ENCODE data around the gene RBM25.
A peak's percentile ranks its signal among the peaks of the same experiment; 100 is the strongest.
"Not testable (repeated sequence)": the region's sequence is repeated elsewhere in the genome, so short reads cannot be mapped to it uniquely, and the experiment has no call there.

Gene RBM25

GRCh38 chr14:73026845-73027542 lies 31.3 kb upstream of the RBM25 start, which contains the start of gene ZFYVE1:
Gene ZFYVE1, minus strand, starts transcription at chr14:73027106. Its CDS starts 2,598 bp downstream, at chr14:73024508.
- Histone ChIP-seq H3K9me3 (replicated peaks in 1 of 11) (no peaks in the 10 kb centered on the region), H3K27me3 (no peaks in the 10 kb centered on the region)

GRCh38 chr14:73027546-73027945 lies 30.8 kb upstream of the RBM25 start:
- Histone ChIP-seq H4K20me1 (peaks cover 0 to 32% (median 11%) of the 10 kb centered on the region in 11 experiments; a peak in 12 of 22 replicates), H3K9ac (no peak overlapping the region; a peak in 1 of 22 replicates), H3K27ac (peak overlapping the region in 3 of 11 experiments; percentile 6 to 86 (median 24); a peak in 1 of 22 replicates), H3K4me3 (peak overlapping the region; percentile 40 to 88 (median 75); a peak in 17 of 20 replicates), H3K4me2 (peak overlapping the region; percentile 56 to 77 (median 66)), H3K36me3 (peaks cover 14 to 19% (median 17%) of the 10 kb centered on the region in 11 experiments), H3K9me3 (replicated peaks in 1 of 11) (no peaks in the 10 kb centered on the region), H3K27me3 (no peaks in the 10 kb centered on the region), H3K4me1 (peaks cover 26 to 40% (median 36%) of the 10 kb centered on the region in 10 experiments)
- TF ChIP-seq Cebpa-rat (IDR thresholded peaks at IDR 0.05) = no peak

More at GRCh38 chr14:73026845-73027542, 31.3 kb upstream of the RBM25 start, which contains the start of gene ZFYVE1:
- no peak for TF ChIP-seq Cebpa-rat (IDR thresholded peaks at IDR 0.05)
- peaks cover 31 to 44% (median 41%) of the 10 kb centered on the region in 10 experiments for H3K4me1 ChIP-seq
- peak within 1 kb of the TSS; percentile 70 to 88 (median 76) for H3K4me3 ChIP-seq
- peak within 1 kb of the TSS; percentile 59 to 88 (median 71) for H3K27ac ChIP-seq
- H3K4me2 ChIP-seq = peak within 1 kb of the TSS; percentile 67 to 97 (median 86)
- peaks cover 19 to 25% (median 23%) of the 10 kb centered on the region in 11 experiments for H3K36me3 ChIP-seq
- peak within 1 kb of the TSS; percentile 79 to 88 (median 85) for H3K9ac ChIP-seq
- peaks cover 0 to 37% (median 15%) of the 10 kb centered on the region in 11 experiments; a peak in 13 of 22 replicates for H4K20me1 ChIP-seq

DNA sequence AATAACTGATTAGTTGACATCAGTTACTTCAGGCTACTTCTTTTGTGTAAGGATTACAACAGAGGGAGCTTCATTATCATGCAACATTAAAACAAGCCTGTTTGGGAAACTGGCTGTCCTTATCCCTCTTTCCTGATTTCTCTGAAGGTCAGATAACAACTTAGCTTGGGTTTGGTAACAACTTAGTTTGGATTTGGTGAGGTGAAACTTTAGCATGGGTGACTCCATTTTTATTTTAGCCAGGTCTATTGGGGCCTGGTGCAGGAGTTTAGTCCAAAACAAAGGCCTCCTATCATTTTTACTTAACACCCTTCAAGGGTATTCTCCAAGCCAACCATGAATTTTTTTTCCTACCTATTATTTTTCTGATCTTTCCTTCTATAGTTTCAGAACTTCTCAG lies 30.4 kb upstream of the RBM25 start:
- H3K9ac ChIP-seq = no peak overlapping the region
- H3K4me1 ChIP-seq = peaks cover 23 to 37% (median 33%) of the 10 kb centered on the region in 10 experiments
- H3K27me3 ChIP-seq = no peaks in the 10 kb centered on the region
- peaks cover 0 to 28% (median 9%) of the 10 kb centered on the region in 11 experiments; a peak in 12 of 22 replicates for H4K20me1 ChIP-seq
- H3K9me3 ChIP-seq (replicated peaks in 1 of 11) = no peaks in the 10 kb centered on the region
- peaks cover 11 to 15% (median 14%) of the 10 kb centered on the region in 11 experiments; a peak in 21 of 22 replicates for H3K36me3 ChIP-seq
- H3K4me2 ChIP-seq = peak overlapping the region in 3 of 11 experiments; percentile 64 to 77 (median 66); a peak in 6 of 22 replicates
- TF ChIP-seq Cebpa-rat (IDR thresholded peaks at IDR 0.05) = no peak
- H3K27ac ChIP-seq = no peak overlapping the region
- H3K4me3 ChIP-seq = no peak overlapping the region

- not testable (repeated sequence) for H3K4me1 ChIP-seq, H3K27ac ChIP-seq, H3K9ac ChIP-seq, H3K4me2 ChIP-seq, H4K20me1 ChIP-seq, H3K27me3 ChIP-seq, H3K36me3 ChIP-seq, H3K4me3 ChIP-seq
- peaks cover 0 to 15% (median 9%) of the 10 kb centered on the region in 11 experiments; a peak in 13 of 22 replicates for H3K9me3 ChIP-seq (replicated peaks in 1 of 11)
Measured at GRCh38 chr14:73036706-73037450, 21.5 kb upstream of the RBM25 start.

- Histone ChIP-seq H3K27me3 (no peaks in the 10 kb centered on the region), H3K4me3 (no peak overlapping the region), H3K4me2 (peak overlapping the region in 1 of 11 experiments; percentile 13; a peak in 1 of 22 replicates), H4K20me1 (no peaks in the 10 kb centered on the region), H3K9me3 (replicated peaks in 1 of 11) (no peaks in the 10 kb centered on the region), H3K27ac (no peak overlapping the region), H3K9ac (no peak overlapping the region), H3K4me1 (peaks cover 0 to 12% (median 0%) of the 10 kb centered on the region in 10 experiments; a peak in 1 of 20 replicates), H3K36me3 (no peaks in the 10 kb centered on the region)
- TF ChIP-seq Cebpa-rat (IDR thresholded peaks at IDR 0.05) = no peak
Measured at GRCh38 chr14:73047808-73048207, 10.5 kb upstream of the RBM25 start.

DNA sequence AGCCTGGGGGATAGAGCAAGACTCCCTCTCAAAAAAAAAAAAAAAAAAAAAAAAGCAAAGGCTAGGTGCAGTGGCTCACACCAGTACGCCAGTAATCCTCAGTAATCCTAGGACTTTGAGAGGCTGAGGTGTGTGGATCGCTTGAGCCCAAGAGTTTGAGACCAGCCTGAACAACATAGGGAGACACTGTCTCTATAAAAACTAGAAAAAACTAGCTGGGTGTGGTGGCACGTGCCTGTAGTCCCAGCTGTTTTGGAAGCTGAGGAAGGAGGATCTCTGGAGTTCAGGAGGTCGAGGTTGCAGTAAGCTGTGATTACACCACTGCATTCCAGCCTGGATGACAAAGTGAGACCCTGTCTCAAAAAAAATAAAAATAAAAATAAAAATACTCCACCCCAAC lies 8.9 kb upstream of the RBM25 start:
- Histone ChIP-seq H3K4me2 (no peak overlapping the region), H3K4me3 (no peak overlapping the region)

DNA sequence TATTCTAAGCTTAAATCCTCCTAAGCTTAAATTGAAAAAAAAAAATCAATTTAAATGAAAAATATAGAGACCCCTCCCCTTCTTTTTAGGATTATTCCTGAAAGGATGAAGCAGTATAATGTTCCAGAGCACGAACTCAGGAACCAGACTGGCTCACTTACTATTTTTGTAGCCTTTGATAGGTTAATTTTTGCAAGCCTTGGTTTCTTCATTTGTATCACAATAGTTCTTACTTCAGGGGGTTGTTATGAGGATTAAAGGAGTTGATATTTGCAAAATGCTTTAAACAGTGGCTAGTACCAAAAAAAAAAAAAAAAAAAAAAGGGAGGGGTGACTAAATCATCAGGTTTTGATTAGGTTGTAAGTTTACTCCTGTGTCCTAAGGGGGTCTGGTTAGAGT lies 3.1 kb upstream of the RBM25 start:
- H3K36me3 ChIP-seq = peaks cover 0 to 6% (median 4%) of the 10 kb centered on the region in 11 experiments; a peak in 7 of 22 replicates
- peaks cover 5 to 16% (median 13%) of the 10 kb centered on the region in 11 experiments; a peak in 21 of 22 replicates for H4K20me1 ChIP-seq
- H3K27me3 ChIP-seq = no peaks in the 10 kb centered on the region
- H3K4me3 ChIP-seq = no peak overlapping the region
- peaks cover 10 to 15% (median 13%) of the 10 kb centered on the region in 10 experiments for H3K4me1 ChIP-seq
- no peak overlapping the region for H3K27ac ChIP-seq
- H3K4me2 ChIP-seq = no peak overlapping the region
- no peak for TF ChIP-seq Cebpa-rat (IDR thresholded peaks at IDR 0.05)
- no peak overlapping the region for H3K9ac ChIP-seq
- no peaks in the 10 kb centered on the region for H3K9me3 ChIP-seq (replicated peaks in 1 of 11)

More for the DNA sequence above, 8.9 kb upstream of the RBM25 start:
- Histone ChIP-seq H3K9me3 (replicated peaks in 1 of 11) (no peaks in the 10 kb centered on the region), H3K27me3 (no peaks in the 10 kb centered on the region), H3K27ac (no peak overlapping the region), H3K4me1 (peaks cover 0 to 12% (median 0%) of the 10 kb centered on the region in 10 experiments; a peak in 1 of 20 replicates), H3K9ac (no peak overlapping the region), H4K20me1 (no peaks in the 10 kb centered on the region), H3K36me3 (no peaks in the 10 kb centered on the region)
- no peak for TF ChIP-seq Cebpa-rat (IDR thresholded peaks at IDR 0.05)

- H3K4me3 ChIP-seq = peak overlapping the region; percentile 82 to 100 (median 94)
- peaks cover 24 to 37% (median 30%) of the 10 kb centered on the region in 10 experiments for H3K4me1 ChIP-seq
- H3K36me3 ChIP-seq = peaks cover 14 to 32% (median 29%) of the 10 kb centered on the region in 11 experiments; a peak in 21 of 22 replicates
- peaks cover 31 to 42% (median 40%) of the 10 kb centered on the region in 11 experiments for H4K20me1 ChIP-seq
- H3K27ac ChIP-seq = peak overlapping the region; percentile 91 to 97 (median 96)
- no peaks in the 10 kb centered on the region for H3K9me3 ChIP-seq (replicated peaks in 1 of 11)
- peak overlapping the region; percentile 93 to 99 (median 97) for H3K9ac ChIP-seq
- no peak for TF ChIP-seq Cebpa-rat (IDR thresholded peaks at IDR 0.05)
- peak overlapping the region; percentile 65 to 89 (median 78) for H3K4me2 ChIP-seq
- no peaks in the 10 kb centered on the region for H3K27me3 ChIP-seq
Measured at GRCh38 chr14:73057944-73058223, 450 bp upstream of the RBM25 start.

Measured in BLaER1 treated with 17β-estradiol and CSF1 and Interleukin-3, amounts not matched to agents 10 nM and 100 nM (cell line).